WTC11 (cell line): ENCODE data around the gene MEGF9. TPM values are rescaled to one million over a fixed set of nuclear protein-coding genes. Genes with fewer than 3 reads are reported as not detected.

Experiments
- ATAC-seq: fragments of 200-7000 bp; cut with Tn5 transposase; 2 replicates; pipeline ENCODE4 v1.10.0; 2021; ENCODE audit warnings: mild to moderate bottlenecking, moderate library complexity
- CTCF ChIA-PET: fragments of 300-600 bp; sonication (Branson Sonifier 250); formaldehyde crosslinking; loops from one replicate; lab custom pipeline; 2021; ENCODE audit warnings: antibody characterized with exemption; lab: Charles Lee
- POLR2A ChIA-PET: fragments of 350-600 bp; sonication (Branson Sonifier 250); formaldehyde crosslinking; loops from one replicate; lab custom pipeline; 2021; ENCODE audit warnings: antibody characterized with exemption; lab: Charles Lee
- DNase-seq: peaks from one replicate; pipeline ENCODE4 v3.0.0; 2021; ENCODE audit warnings: low spot score
- H3K27ac Mint-ChIP-seq: 2 replicates; pipeline ENCODE4 v1.8.0; 2021; ENCODE audit warnings: mixed read lengths
- H3K27me3 Mint-ChIP-seq: 2 replicates; pipeline ENCODE4 v1.8.0; 2021; ENCODE audit warnings: low read depth, mild to moderate bottlenecking, moderate library complexity, mixed read lengths
- H3K36me3 Mint-ChIP-seq: 2 replicates; pipeline ENCODE4 v1.8.0; 2021; ENCODE audit warnings: mixed read lengths
- H3K4me1 Mint-ChIP-seq: 2 replicates; pipeline ENCODE4 v1.8.0; 2022; ENCODE audit warnings: mixed read lengths
- H3K4me3 Mint-ChIP-seq: 2 replicates; pipeline ENCODE4 v1.8.0; 2021; ENCODE audit warnings: mild to moderate bottlenecking, moderate library complexity, mixed read lengths
- H3K9me3 Mint-ChIP-seq: 2 replicates; pipeline ENCODE4 v1.8.0; 2021; ENCODE audit warnings: mixed read lengths
- ATF1 ChIP-seq: sonication (generic); formaldehyde crosslinking; IDR thresholded peaks from 2 replicates; pipeline ENCODE4 v1.8.1; 2023; ENCODE audit warnings: mild to moderate bottlenecking, moderate library complexity, missing genetic modification reagents
- ATF6 ChIP-seq: sonication (generic); formaldehyde crosslinking; IDR thresholded peaks from 2 replicates; pipeline ENCODE4 v1.8.1; 2023; ENCODE audit warnings: mild to moderate bottlenecking, missing genetic modification reagents
- CDX4 ChIP-seq: fragments of 250-450 bp; sonication (Bioruptor Pico); IDR thresholded peaks from 2 replicates; pipeline ENCODE4 v1.9.0; 2021; ENCODE audit warnings: moderate library complexity, mild to moderate bottlenecking, inconsistent platforms, borderline replicate concordance
- CREM ChIP-seq: sonication (generic); formaldehyde crosslinking; IDR thresholded peaks from 2 replicates; pipeline ENCODE4 v1.8.1; 2022; ENCODE audit warnings: mild to moderate bottlenecking, missing genetic modification reagents, moderate library complexity
- E2F5 ChIP-seq: sonication (generic); formaldehyde crosslinking; IDR thresholded peaks from 2 replicates; pipeline ENCODE4 v1.8.1; 2022; ENCODE audit warnings: mild to moderate bottlenecking, moderate library complexity, missing genetic modification reagents
- ELF4 ChIP-seq: sonication (generic); formaldehyde crosslinking; IDR thresholded peaks from 2 replicates; pipeline ENCODE4 v1.8.1; 2022; ENCODE audit warnings: low read depth, mild to moderate bottlenecking, moderate library complexity, missing genetic modification reagents
- ERG ChIP-seq: fragments of 250-450 bp; sonication (Bioruptor Pico); IDR thresholded peaks from 2 replicates; pipeline ENCODE4 v1.8.0; 2021; ENCODE audit warnings: mild to moderate bottlenecking
- FOXP4 ChIP-seq: sonication (generic); formaldehyde crosslinking; IDR thresholded peaks from 2 replicates; pipeline ENCODE4 v1.8.0; 2022; ENCODE audit warnings: mild to moderate bottlenecking, missing genetic modification reagents
- GRHL2 ChIP-seq: fragments of 250-450 bp; sonication (Bioruptor Pico); IDR thresholded peaks from 2 replicates; pipeline ENCODE4 v1.8.0; 2022; ENCODE audit warnings: mild to moderate bottlenecking, moderate library complexity; ENCODE audit not compliant: insufficient replicate concordance, severe bottlenecking
- HMGXB4 ChIP-seq: sonication (generic); formaldehyde crosslinking; IDR thresholded peaks from 2 replicates; pipeline ENCODE4 v1.8.1; 2023; ENCODE audit warnings: mild to moderate bottlenecking, moderate library complexity, missing genetic modification reagents
- IRF1 ChIP-seq: sonication (generic); formaldehyde crosslinking; IDR thresholded peaks from 2 replicates; pipeline ENCODE4 v1.8.0; 2023; ENCODE audit warnings: missing genetic modification reagents
- KAT7 ChIP-seq: sonication (generic); formaldehyde crosslinking; IDR thresholded peaks from 2 replicates; pipeline ENCODE4 v1.8.1; 2023; ENCODE audit warnings: missing genetic modification reagents, mild to moderate bottlenecking, borderline replicate concordance
- NFYB ChIP-seq: sonication (generic); formaldehyde crosslinking; conservative IDR thresholded peaks from 2 replicates; pipeline ENCODE4 v1.8.0; 2022; ENCODE audit warnings: low read depth, missing genetic modification reagents
- NR1H2 ChIP-seq: sonication (generic); formaldehyde crosslinking; IDR thresholded peaks from 2 replicates; pipeline ENCODE4 v1.9.0; 2021; ENCODE audit warnings: mild to moderate bottlenecking, moderate library complexity, missing genetic modification reagents
- PRDM15 ChIP-seq: sonication (generic); formaldehyde crosslinking; IDR thresholded peaks from 2 replicates; pipeline ENCODE4 v1.8.0; 2022; ENCODE audit warnings: missing genetic modification reagents
- RELA ChIP-seq: sonication (generic); formaldehyde crosslinking; IDR thresholded peaks from 2 replicates; pipeline ENCODE4 v1.8.1; 2022; ENCODE audit warnings: missing genetic modification reagents, mild to moderate bottlenecking, borderline replicate concordance
- RORB ChIP-seq: fragments of 250-450 bp; sonication (Bioruptor Pico); IDR thresholded peaks from 2 replicates; pipeline ENCODE4 v1.9.0; 2021; ENCODE audit warnings: mild to moderate bottlenecking
- USF1 ChIP-seq: sonication (generic); formaldehyde crosslinking; IDR thresholded peaks from 2 replicates; pipeline ENCODE4 v1.8.0; 2022; ENCODE audit warnings: mild to moderate bottlenecking, missing genetic modification reagents
- ZNF263 ChIP-seq: sonication (generic); formaldehyde crosslinking; IDR thresholded peaks from 2 replicates; pipeline ENCODE4 v1.8.1; 2022; ENCODE audit warnings: low read depth, mild to moderate bottlenecking, moderate library complexity, missing genetic modification reagents
- ZNF671 ChIP-seq: fragments of 250-450 bp; sonication (Bioruptor Pico); IDR thresholded peaks from 2 replicates; pipeline ENCODE4 v1.8.0; 2021; ENCODE audit warnings: mild to moderate bottlenecking
- total RNA-seq: library from RNA; stranded (reverse); gene quantifications from 3 replicates; pipeline ENCODE4 v1.2.3, GENCODE V29; 2021

MEGF9 gene
- total RNA-seq, 1 experiment from 2014 or later, result 0.92 TPM

- TF ChIP-seq FOXP4 (CRISPR knock-in tag) (no peak), KAT7 (CRISPR knock-in tag) (no peak)
Measured at GRCh38 chr9:120711841-120712538, 2.3 kb downstream of the MEGF9 start (continued).

GRCh38 chr9:120711354-120711753 is 2.9 kb downstream of the MEGF9 start:
- Mint-ChIP-seq H3K36me3 (no peaks in the 10 kb centered on the region), H3K27ac (no peak overlapping the region), H3K27me3 (peaks cover 76% of the 10 kb centered on the region), H3K9me3 (no peaks in the 10 kb centered on the region), H3K4me1 (peaks cover 17% of the 10 kb centered on the region), H3K4me3 (no peak overlapping the region)
- TF ChIP-seq USF1 (CRISPR knock-in tag) (no peak), ATF1 (CRISPR knock-in tag) (no peak), GRHL2 (CRISPR knock-in tag) (no peak), ATF6 (no peak), CDX4 (CRISPR knock-in tag) (no peak), E2F5 (CRISPR knock-in tag) (no peak), PRDM15 (CRISPR knock-in tag) (no peak), RELA (CRISPR knock-in tag) (no peak), NFYB (CRISPR knock-in tag) (no peak), ELF4 (CRISPR knock-in tag) (no peak), ERG (CRISPR knock-in tag) (no peak), NR1H2 (CRISPR knock-in tag) (no peak), IRF1 (CRISPR knock-in tag) (no peak), RORB (CRISPR knock-in tag) (no peak), ZNF263 (CRISPR knock-in tag) (no peak), CREM (CRISPR knock-in tag) (no peak), ZNF671 (no peak), HMGXB4 (CRISPR knock-in tag) (no peak)
- no peak for ATAC-seq
- no peak for DNase-seq
- POLR2A ChIA-PET, result no interaction called here
- CTCF ChIA-PET, result no interaction called here
